PC-3 (cell line): Measurements from ENCODE around the gene ASIC3. TPM values are rescaled to one million over a fixed set of nuclear protein-coding genes. Genes with fewer than 3 reads are reported as not detected.

Experiments used
- ATAC-seq: fragments of 200-7000 bp; cut with Tn5 transposase; 2 replicates; pipeline ENCODE4 v1.9.1; 2020; ENCODE audit warnings: mild to moderate bottlenecking, moderate library complexity
- BruUV-seq: library from RNA; stranded (reverse); fragments of 400-500 nt; replicated peaks from 2 replicates; lab custom pipeline; 2021; lab: Mats Ljungman, UMichigan
- CTCF ChIA-PET: fragments of 300-600 bp; sonication (Branson Sonifier 250); formaldehyde crosslinking; loops from one replicate; lab custom pipeline; 2022; ENCODE audit warnings: antibody characterized with exemption; lab: Charles Lee
- POLR2A ChIA-PET: fragments of 300-600 bp; sonication (Branson Sonifier 250); formaldehyde crosslinking; loops from one replicate; lab custom pipeline; 2022; ENCODE audit warnings: antibody characterized with exemption; ENCODE audit not compliant: unreplicated experiment; lab: Charles Lee
- DNase-seq: peaks from one replicate; pipeline ENCODE4 v3.0.0-alpha.2; 2015
- H2AFZ ChIP-seq: fragments of 300-600 bp; sonication (generic); 2 replicates; pipeline ENCODE4 v1.6.0; 2016; ENCODE audit warnings: antibody characterized with exemption, low read length
- H3F3A ChIP-seq: fragments of 300-600 bp; sonication (generic); one replicate; pipeline ENCODE4 v1.6.0; 2017; ENCODE audit warnings: antibody characterized with exemption, low read length, control low read depth, mild to moderate bottlenecking; ENCODE audit not compliant: unreplicated experiment
- H3K27ac ChIP-seq: fragments of 300-600 bp; sonication (generic); 2 replicates; pipeline ENCODE4 v1.5.1; 2016; ENCODE audit warnings: mild to moderate bottlenecking, low read length
- H3K27me3 ChIP-seq: fragments of 300-600 bp; sonication (generic); 2 replicates; pipeline ENCODE4 v1.6.1; 2016; ENCODE audit warnings: low read length, mixed read lengths
- H3K36me3 ChIP-seq: fragments of 300-600 bp; sonication (generic); 2 replicates; pipeline ENCODE4 v1.6.1; 2016; ENCODE audit warnings: low read depth, mixed run types, low read length, mixed read lengths
- H3K4me1 ChIP-seq: fragments of 300-600 bp; sonication (generic); 2 replicates; pipeline ENCODE4 v1.5.1; 2016; ENCODE audit warnings: low read length; ENCODE audit not compliant: insufficient read depth
- H3K4me2 ChIP-seq: fragments of 300-600 bp; sonication (generic); 2 replicates; pipeline ENCODE4 v1.6.0; 2016; ENCODE audit warnings: low read length
- H3K4me3 ChIP-seq: fragments of 300-600 bp; sonication (generic); 2 replicates; pipeline ENCODE4 v1.5.1; 2016; ENCODE audit warnings: mild to moderate bottlenecking, low read length, mixed read lengths
- H3K79me2 ChIP-seq: fragments of 300-600 bp; sonication (generic); 2 replicates; pipeline ENCODE4 v1.6.1; 2017; ENCODE audit warnings: low read length, mixed read lengths
- H3K9ac ChIP-seq: fragments of 300-600 bp; sonication (generic); 2 replicates; pipeline ENCODE4 v1.6.0; 2016; ENCODE audit warnings: mild to moderate bottlenecking, low read length
- H3K9me2 ChIP-seq: fragments of 300-600 bp; sonication (generic); replicated peaks from 2 replicates; pipeline ENCODE4 v1.6.1; 2016; ENCODE audit warnings: mixed run types, low read length, mixed read lengths
- H3K9me3 ChIP-seq: fragments of 300-600 bp; sonication (generic); 2 replicates; pipeline ENCODE4 v1.6.1; 2016; ENCODE audit warnings: low read length, mixed read lengths
- H4K20me1 ChIP-seq: fragments of 300-600 bp; sonication (generic); 2 replicates; pipeline ENCODE4 v1.6.1; 2016; ENCODE audit warnings: low read length, mixed read lengths
- EZH2 ChIP-seq: fragments of 300-600 bp; sonication (generic); IDR thresholded peaks from one replicate; pipeline ENCODE4 v1.6.1; 2017; ENCODE audit warnings: antibody characterized with exemption, mild to moderate bottlenecking, low read length; ENCODE audit not compliant: unreplicated experiment
- EZH2phosphoT487 ChIP-seq: fragments of 300-600 bp; sonication (generic); IDR thresholded peaks from 2 replicates; pipeline ENCODE4 v1.6.1; 2018; ENCODE audit warnings: mild to moderate bottlenecking, antibody characterized with exemption, low read length, borderline replicate concordance
- intact Hi-C: fragments of 100-400 bp; cut with micrococcal nuclease; formaldehyde crosslinking; loops from 2 replicates; pipeline ENCODE4 v1.9.0; 2023
- total RNA-seq: library from RNA; depleted of rRNA; stranded (reverse); fragments of >200 nt; gene quantifications from 2 replicates; pipeline ENCODE4 v1.2.3, GENCODE V29; 2014
- TF ChIP-seq, protein P1 (sequence below): fragments of 300-600 bp; sonication (generic); conservative IDR thresholded peaks from 2 replicates; pipeline ENCODE4 v1.5.1; 2017; ENCODE audit warnings: antibody characterized with exemption, low read depth, mild to moderate bottlenecking, low read length

ASIC3 gene
- total RNA-seq, 1 experiment from 2014 or later = 1.7 TPM

DNA sequence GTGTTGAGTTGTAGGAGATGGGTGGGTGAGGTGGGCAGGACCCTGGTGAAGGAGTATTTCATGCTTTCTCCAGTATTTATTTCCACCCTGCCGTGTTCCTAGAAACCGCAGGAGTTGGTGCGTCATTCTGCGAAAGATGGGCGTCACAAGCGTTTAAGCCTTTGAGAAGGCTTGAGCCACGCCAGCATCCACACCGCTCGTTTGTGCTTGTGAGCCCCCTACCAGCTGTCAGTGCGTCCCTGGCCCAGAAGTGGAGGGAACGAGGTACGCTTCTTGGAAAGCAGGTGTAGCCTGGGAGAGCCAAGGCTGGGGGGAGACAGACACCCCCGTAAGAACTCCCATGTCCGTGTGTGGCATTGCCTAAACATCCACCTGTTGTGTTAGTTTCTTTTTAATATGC, 43.7 kb downstream of the ASIC3 start:
- Histone ChIP-seq H3K4me3 (no peak overlapping the region), H3K79me2 (peaks cover 97% of the 10 kb centered on the region), H3K4me1 (peaks cover 23% of the 10 kb centered on the region), H3K36me3 (no peaks in the 10 kb centered on the region; the same call in 1 of the 2 replicates), H4K20me1 (peaks cover 35% of the 10 kb centered on the region), H3K27me3 (no peaks in the 10 kb centered on the region), H2AFZ (no peak overlapping the region), H3F3A (no peaks in the 10 kb centered on the region), H3K9me3 (no peaks in the 10 kb centered on the region), H3K9me2 (no peaks in the 10 kb centered on the region), H3K4me2 (no peak overlapping the region), H3K27ac (no peak overlapping the region), H3K9ac (no peak overlapping the region)
- CTCF ChIA-PET = no interaction called here
- POLR2A ChIA-PET = no interaction called here
- no peak for TF ChIP-seq EZH2phosphoT487
- DNase-seq = no peak
- intact Hi-C loops = no loop called here
- no TSS peak for BruUV-seq
- ATAC-seq = no peak

DNA sequence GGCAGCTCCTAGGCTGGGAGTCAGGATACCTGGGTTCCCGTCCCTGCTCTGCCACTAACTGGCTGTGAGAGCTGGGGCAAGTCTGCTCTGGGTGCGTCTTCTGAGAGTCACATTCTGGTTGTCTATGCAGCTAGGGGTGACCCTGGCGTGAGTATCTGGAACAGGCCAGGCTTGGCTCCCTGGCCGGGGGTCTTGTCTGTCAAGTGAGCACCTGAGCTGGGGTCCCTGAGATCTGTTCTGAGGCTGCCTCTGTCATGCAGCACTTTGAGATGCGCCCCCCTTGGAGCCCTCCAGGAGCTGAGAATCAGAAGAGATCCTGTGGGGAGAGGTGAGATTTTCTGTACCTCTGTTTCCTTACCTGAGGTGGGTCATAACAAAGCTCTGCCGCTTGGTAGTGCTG, 45.4 kb downstream of the ASIC3 start:
- POLR2A ChIA-PET = no interaction called here
- intact Hi-C loops = no loop called here
- no TSS peak for BruUV-seq

DNA sequence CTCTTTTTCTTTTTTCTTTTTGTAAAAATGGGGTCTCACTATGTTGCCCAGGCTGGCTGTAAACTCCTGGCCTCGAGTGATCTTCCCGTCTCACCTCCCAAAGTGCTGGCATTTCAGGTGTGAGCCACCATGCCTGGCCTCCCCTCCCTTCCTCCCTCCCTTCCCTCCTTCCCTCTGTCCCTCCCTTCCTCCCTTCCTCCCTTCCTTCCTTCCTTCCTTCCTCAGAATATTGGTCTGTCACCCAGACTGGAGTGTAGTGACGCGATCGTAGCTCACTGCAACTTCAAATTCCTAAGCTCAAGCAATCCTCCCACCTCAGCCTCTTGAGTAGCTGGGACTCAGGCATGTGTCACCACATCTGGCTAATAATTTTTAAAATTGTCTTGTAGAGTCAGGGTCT, 46.3 kb downstream of the ASIC3 start:
- H3K9ac ChIP-seq = no peak overlapping the region
- ChIA-PET CTCF (no interaction called here), POLR2A (no interaction called here)
- no peak overlapping the region for H3K27ac ChIP-seq
- no peak for DNase-seq
- no peak overlapping the region for H3K4me3 ChIP-seq
- H3K9me2 ChIP-seq = no peaks in the 10 kb centered on the region
- ATAC-seq = peak; percentile 71
- H3K9me3 ChIP-seq = no peaks in the 10 kb centered on the region
- no TSS peak for BruUV-seq
- intact Hi-C loops = no loop called here
- peaks cover 31% of the 10 kb centered on the region for H4K20me1 ChIP-seq
- H3K79me2 ChIP-seq = peaks cover 94% of the 10 kb centered on the region
- H3F3A ChIP-seq = no peaks in the 10 kb centered on the region
- H3K36me3 ChIP-seq = no peaks in the 10 kb centered on the region; the same call in 1 of the 2 replicates
- H3K27me3 ChIP-seq = no peaks in the 10 kb centered on the region
- TF ChIP-seq EZH2phosphoT487 = no peak
- TF ChIP-seq EZH2 = no peak
- TF ChIP-seq, protein P1, sequence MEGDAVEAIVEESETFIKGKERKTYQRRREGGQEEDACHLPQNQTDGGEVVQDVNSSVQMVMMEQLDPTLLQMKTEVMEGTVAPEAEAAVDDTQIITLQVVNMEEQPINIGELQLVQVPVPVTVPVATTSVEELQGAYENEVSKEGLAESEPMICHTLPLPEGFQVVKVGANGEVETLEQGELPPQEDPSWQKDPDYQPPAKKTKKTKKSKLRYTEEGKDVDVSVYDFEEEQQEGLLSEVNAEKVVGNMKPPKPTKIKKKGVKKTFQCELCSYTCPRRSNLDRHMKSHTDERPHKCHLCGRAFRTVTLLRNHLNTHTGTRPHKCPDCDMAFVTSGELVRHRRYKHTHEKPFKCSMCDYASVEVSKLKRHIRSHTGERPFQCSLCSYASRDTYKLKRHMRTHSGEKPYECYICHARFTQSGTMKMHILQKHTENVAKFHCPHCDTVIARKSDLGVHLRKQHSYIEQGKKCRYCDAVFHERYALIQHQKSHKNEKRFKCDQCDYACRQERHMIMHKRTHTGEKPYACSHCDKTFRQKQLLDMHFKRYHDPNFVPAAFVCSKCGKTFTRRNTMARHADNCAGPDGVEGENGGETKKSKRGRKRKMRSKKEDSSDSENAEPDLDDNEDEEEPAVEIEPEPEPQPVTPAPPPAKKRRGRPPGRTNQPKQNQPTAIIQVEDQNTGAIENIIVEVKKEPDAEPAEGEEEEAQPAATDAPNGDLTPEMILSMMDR = no peak
- H3K4me1 ChIP-seq = peaks cover 3% of the 10 kb centered on the region; the same call in 1 of the 2 replicates
- no peak overlapping the region for H3K4me2 ChIP-seq
- no peak overlapping the region for H2AFZ ChIP-seq

More for the DNA sequence above, 45.4 kb downstream of the ASIC3 start:
- H3K79me2 ChIP-seq = peaks cover 96% of the 10 kb centered on the region
- H3F3A ChIP-seq = no peaks in the 10 kb centered on the region
- H3K36me3 ChIP-seq = no peaks in the 10 kb centered on the region; the same call in 1 of the 2 replicates
- H3K27ac ChIP-seq = no peak overlapping the region
- no peak for TF ChIP-seq EZH2
- TF ChIP-seq, protein P1 = no peak
- no peak for TF ChIP-seq EZH2phosphoT487
- H3K9ac ChIP-seq = no peak overlapping the region
- no peak for ATAC-seq
- DNase-seq = no peak
- CTCF ChIA-PET = no interaction called here
- H3K9me3 ChIP-seq = no peaks in the 10 kb centered on the region
- peaks cover 12% of the 10 kb centered on the region for H3K4me1 ChIP-seq
- peaks cover 35% of the 10 kb centered on the region for H4K20me1 ChIP-seq
- no peak overlapping the region for H3K4me2 ChIP-seq
- H3K27me3 ChIP-seq = no peaks in the 10 kb centered on the region
- no peak overlapping the region for H3K4me3 ChIP-seq
- no peak overlapping the region for H2AFZ ChIP-seq
- no peaks in the 10 kb centered on the region for H3K9me2 ChIP-seq
